GDM1 (cell line): ENCODE data around the gene MBTPS2.

Source experiments
- DNase-seq: peaks from one replicate; lab custom pipeline; 2025; lab: John Stamatoyannopoulos, UW

The MBTPS2 gene

GRCh38 chrX:21934414-21934813 lies 95.0 kb downstream of the MBTPS2 start:
- no peak for DNase-seq
